Thyroid gland (tissue), 4 donors: ENCODE results near the gene ORC3. TPM values are rescaled to one million over a fixed set of nuclear protein-coding genes. Genes with fewer than 3 reads are reported as not detected.
A peak's percentile ranks its signal among the peaks of the same experiment; 100 is the strongest.
"Not testable (repeated sequence)": the region's sequence is repeated elsewhere in the genome, so short reads cannot be mapped to it uniquely, and the experiment has no call there.

Experiments
- DNase-seq, 2 donors: peaks; one replicate each; pipeline ENCODE4 v3.0.0-alpha.2; 2019
- H3K27ac ChIP-seq, 3 donors: fragments of 200-600 bp; sonication (generic); 1 replicate in 2 of 3; 2 replicates in 1 of 3; pipeline ENCODE4 v1.5.1; 2016 to 2019; ENCODE audit warnings: mild to moderate bottlenecking in 1 of 3, moderate library complexity in 1 of 3
- H3K27me3 ChIP-seq: fragments of 200-600 bp; sonication (generic); one replicate; pipeline ENCODE4 v1.5.1; 2019
- H3K36me3 ChIP-seq, 2 donors: fragments of 200-600 bp; sonication (generic); one replicate each; pipeline ENCODE4 v1.5.1; 2016 to 2019
- H3K4me1 ChIP-seq, 2 donors: fragments of 200-600 bp; sonication (generic); one replicate each; pipeline ENCODE4 v1.5.1; 2017 to 2019
- H3K4me3 ChIP-seq, 3 donors: fragments of 200-600 bp; sonication (generic); replicated peaks in 1 of 3; 1 replicate in 2 of 3; 2 replicates in 1 of 3; pipeline ENCODE4 v1.5.1; 2016; ENCODE audit warnings: mild to moderate bottlenecking in 1 of 3
- H3K9me3 ChIP-seq: fragments of 200-600 bp; sonication (generic); one replicate; pipeline ENCODE4 v1.5.1; 2017
- POLR2A ChIP-seq, 2 donors: fragments of 450-650 bp; IDR thresholded peaks; one replicate each; pipeline ENCODE4 v1.6.1; 2017; ENCODE audit warnings: antibody characterized with exemption in 2 of 2, mild to moderate bottlenecking in 2 of 2, moderate library complexity in 1 of 2
- WGBS, 2 donors: methylation state at CpG; one replicate each; pipeline ENCODE4 v1.1.5; 2017; 5-methylcytosine and 5-hydroxymethylcytosine counted together
- intact Hi-C: fragments of 100-400 bp; cut with DNase I; formaldehyde crosslinking; loops from one replicate; pipeline ENCODE4 v1.15.1; 2023
- total RNA-seq, 4 donors: library from RNA; depleted of rRNA; stranded (reverse); fragments of >200 nt; gene quantifications; one replicate each; pipeline ENCODE4 v1.2.3, GENCODE V29; 2016
- TF ChIP-seq, protein P1 (sequence below), 6 experiments: fragments of 200-600 bp in 3 of 6; fragments of 450-650 bp in 3 of 6; sonication (generic) in 3 of 6; IDR thresholded peaks; one replicate each; pipeline ENCODE4 v1.5.1; 2016 to 2019; ENCODE audit warnings: antibody characterized with exemption in 6 of 6, mild to moderate bottlenecking in 2 of 6, inconsistent platforms in 1 of 6, moderate library complexity in 1 of 6

ORC3 gene
- total RNA-seq, 4 donors from 2014 or later = 18.3 to 33.6 (median 23.7) TPM

DNA sequence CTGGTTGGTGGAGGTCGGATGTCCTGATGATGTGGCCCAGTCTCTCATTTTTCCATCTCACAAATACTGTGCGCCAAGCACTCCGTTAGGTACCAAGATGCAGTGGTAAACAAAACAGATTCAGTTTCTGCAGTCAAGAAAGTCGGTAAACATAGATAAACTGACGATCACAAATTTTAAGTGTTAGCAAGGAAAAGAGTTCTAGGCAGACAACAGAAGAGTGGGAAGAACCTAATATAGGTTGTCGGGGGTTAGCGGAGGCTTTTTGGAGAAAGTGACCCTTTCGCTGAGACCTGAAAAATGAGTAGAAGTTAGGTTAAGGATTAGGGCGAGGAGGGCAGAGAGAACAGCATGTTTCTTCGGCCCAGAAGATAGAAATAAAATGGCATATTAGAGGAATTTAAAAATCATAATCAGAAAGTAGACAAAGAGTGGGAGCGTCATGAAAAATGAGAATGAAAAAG, 514 bp downstream of the ORC3 start:
- intact Hi-C loops = no loop called here
- WGBS, 2 donors = 2% methylated on average over 11 of the region's 11 CpGs
- peaks cover 25 to 27% of the 10 kb centered on the region in 2 donors for H3K4me1 ChIP-seq

DNA sequence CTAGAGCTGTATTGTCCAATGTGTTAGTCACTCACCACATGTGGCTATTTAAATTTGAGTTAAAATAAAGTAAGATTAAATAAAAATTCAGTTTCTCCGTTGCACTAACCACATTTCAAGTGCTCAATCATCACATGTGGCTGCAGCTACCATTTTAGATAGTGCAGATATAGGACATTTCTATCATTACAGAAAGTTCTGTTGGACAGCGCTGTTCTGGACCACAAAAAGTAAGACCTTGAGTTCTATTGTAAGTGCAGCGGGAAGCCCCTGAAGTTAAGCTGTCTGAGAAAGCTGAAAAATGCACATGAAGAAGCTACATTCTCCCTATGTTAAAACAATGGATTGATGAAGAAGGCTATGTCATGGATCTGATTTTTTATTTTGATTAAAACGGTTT, 1.1 kb downstream of the ORC3 start:
- Histone ChIP-seq H3K27ac (no peak overlapping the region), H3K36me3 (no peaks in the 10 kb centered on the region), H3K4me3 (peak overlapping the region in 1 of 3 donors; percentile 83), H3K27me3 (no peaks in the 10 kb centered on the region), H3K9me3 (no peaks in the 10 kb centered on the region), H3K4me1 (peaks cover 25 to 27% of the 10 kb centered on the region in 2 donors)
- intact Hi-C loops = no loop called here
- DNase-seq = no peak
- no peak for TF ChIP-seq POLR2A (IDR thresholded peaks at IDR 0.05)
- TF ChIP-seq, protein P1, sequence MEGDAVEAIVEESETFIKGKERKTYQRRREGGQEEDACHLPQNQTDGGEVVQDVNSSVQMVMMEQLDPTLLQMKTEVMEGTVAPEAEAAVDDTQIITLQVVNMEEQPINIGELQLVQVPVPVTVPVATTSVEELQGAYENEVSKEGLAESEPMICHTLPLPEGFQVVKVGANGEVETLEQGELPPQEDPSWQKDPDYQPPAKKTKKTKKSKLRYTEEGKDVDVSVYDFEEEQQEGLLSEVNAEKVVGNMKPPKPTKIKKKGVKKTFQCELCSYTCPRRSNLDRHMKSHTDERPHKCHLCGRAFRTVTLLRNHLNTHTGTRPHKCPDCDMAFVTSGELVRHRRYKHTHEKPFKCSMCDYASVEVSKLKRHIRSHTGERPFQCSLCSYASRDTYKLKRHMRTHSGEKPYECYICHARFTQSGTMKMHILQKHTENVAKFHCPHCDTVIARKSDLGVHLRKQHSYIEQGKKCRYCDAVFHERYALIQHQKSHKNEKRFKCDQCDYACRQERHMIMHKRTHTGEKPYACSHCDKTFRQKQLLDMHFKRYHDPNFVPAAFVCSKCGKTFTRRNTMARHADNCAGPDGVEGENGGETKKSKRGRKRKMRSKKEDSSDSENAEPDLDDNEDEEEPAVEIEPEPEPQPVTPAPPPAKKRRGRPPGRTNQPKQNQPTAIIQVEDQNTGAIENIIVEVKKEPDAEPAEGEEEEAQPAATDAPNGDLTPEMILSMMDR (IDR thresholded peaks at IDR 0.05) = no peak
- WGBS, 2 donors = 65 to 70% methylated on average over 4 of the region's 4 CpGs

More for the DNA sequence above, 514 bp downstream of the ORC3 start:
- Histone ChIP-seq H3K27ac (peak overlapping the region in 1 of 3 donors; percentile 37), H3K4me3 (peak overlapping the region; percentile 38 to 83 (median 58)), H3K9me3 (no peaks in the 10 kb centered on the region), H3K27me3 (no peaks in the 10 kb centered on the region), H3K36me3 (no peaks in the 10 kb centered on the region)
- no peak for DNase-seq
- no peak for TF ChIP-seq POLR2A (IDR thresholded peaks at IDR 0.05)
- TF ChIP-seq, protein P1 (IDR thresholded peaks at IDR 0.05) = no peak

DNA sequence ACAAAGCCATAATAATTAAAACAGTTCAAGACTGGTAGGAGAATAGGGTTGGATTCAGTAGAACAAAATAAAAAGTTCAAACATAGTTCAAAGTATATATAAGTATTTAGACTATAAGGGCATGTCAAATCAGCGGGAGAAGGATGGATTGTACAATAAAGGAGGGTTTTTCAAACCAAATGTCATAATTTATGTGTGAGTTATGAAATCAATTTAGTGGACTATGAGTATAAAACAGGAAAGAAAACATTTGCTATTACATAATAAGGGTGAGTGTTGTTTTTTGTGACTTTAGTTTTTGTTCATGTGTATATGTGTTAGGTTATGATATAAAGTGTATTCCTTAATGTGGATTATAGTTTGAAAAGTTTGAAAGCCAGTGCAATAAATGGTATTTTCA, 10.6 kb downstream of the ORC3 start:
- intact Hi-C loops = no loop called here
- 93 to 99% methylated on average over 1 of the region's 1 CpG for WGBS, 2 donors
- Histone ChIP-seq H3K27ac (no peak overlapping the region), H3K4me3 (no peak overlapping the region), H3K36me3 (no peaks in the 10 kb centered on the region), H3K27me3 (no peaks in the 10 kb centered on the region), H3K4me1 (no peaks in the 10 kb centered on the region), H3K9me3 (no peaks in the 10 kb centered on the region)
- no peak for DNase-seq
- TF ChIP-seq POLR2A (IDR thresholded peaks at IDR 0.05) = no peak
- TF ChIP-seq, protein P1 (IDR thresholded peaks at IDR 0.05) = no peak

DNA sequence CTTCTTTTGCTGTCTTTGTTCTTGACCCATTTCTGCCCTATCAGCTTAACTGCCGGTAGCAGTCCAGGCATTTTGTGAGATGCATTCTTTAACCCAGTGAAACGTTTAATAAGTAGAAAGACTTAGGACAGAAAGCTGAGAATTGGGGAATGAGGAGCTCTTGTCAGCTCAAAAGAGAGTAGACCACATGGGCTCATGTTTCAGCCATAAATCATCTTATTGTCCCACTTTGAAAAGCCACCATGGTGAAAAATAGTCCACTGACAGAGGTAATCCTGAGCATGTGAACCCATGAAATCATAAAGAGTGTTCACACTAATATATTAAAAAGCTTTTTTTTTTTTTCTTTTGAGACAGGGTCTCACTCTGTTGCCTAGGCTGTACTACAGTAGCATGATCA, 16.3 kb downstream of the ORC3 start:
- DNase-seq = no peak
- H3K27me3 ChIP-seq = no peaks in the 10 kb centered on the region
- peaks cover 0 to 8% of the 10 kb centered on the region in 2 donors for H3K36me3 ChIP-seq
- H3K27ac ChIP-seq = no peak overlapping the region
- no peaks in the 10 kb centered on the region for H3K4me1 ChIP-seq
- no peak overlapping the region for H3K4me3 ChIP-seq
- TF ChIP-seq, protein P1 (IDR thresholded peaks at IDR 0.05) = no peak
- TF ChIP-seq POLR2A (IDR thresholded peaks at IDR 0.05) = no peak
- H3K9me3 ChIP-seq = no peaks in the 10 kb centered on the region
- intact Hi-C loops = no loop called here
- 85 to 88% methylated on average over 2 of the region's 2 CpGs for WGBS, 2 donors

DNA sequence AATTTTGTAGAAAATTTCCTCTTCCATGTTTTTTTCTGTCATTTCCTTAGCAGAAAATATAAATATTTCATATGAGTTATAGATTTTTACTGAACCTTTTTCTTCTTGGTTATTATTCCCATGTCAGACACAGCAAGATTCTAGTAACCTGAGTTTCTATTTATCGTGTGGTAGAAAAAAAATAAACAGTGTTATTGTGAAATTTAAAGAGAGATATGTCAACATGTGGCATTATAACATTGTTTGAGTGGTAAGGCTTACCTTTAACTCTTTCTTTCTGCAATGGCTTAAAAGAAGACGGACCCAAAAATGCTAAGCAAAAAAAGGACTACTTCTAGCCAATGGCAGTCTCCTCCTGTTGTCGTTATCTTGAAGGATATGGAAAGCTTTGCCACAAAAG, 18.9 kb downstream of the ORC3 start:
- TF ChIP-seq, protein P1 (IDR thresholded peaks at IDR 0.05) = no peak
- TF ChIP-seq POLR2A (IDR thresholded peaks at IDR 0.05) = no peak
- Histone ChIP-seq H3K36me3 (peaks cover 0 to 12% of the 10 kb centered on the region in 2 donors), H3K4me1 (no peaks in the 10 kb centered on the region), H3K27ac (no peak overlapping the region), H3K9me3 (no peaks in the 10 kb centered on the region), H3K27me3 (no peaks in the 10 kb centered on the region), H3K4me3 (no peak overlapping the region)
- no peak for DNase-seq
- WGBS, 2 donors = 82 to 97% methylated on average over 3 of the region's 3 CpGs
- intact Hi-C loops = no loop called here

DNA sequence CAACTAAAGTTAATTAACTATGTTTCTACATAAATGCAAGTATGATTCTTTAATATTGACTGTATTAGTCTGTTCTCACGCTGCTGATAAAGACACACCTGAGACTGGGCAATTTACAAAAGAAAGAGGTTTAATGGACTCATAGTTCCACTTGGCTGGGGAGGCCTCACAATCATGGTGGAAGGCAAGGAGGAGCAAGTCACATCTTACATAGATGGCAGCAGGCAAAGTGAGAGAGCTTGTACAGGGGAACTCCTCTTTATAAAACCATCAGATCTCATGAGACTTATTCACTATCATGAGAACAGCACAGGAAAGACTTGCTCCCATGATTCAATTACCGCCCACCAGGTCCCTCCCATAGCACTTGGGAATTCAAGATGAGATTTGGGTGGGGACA, 23.1 kb downstream of the ORC3 start:
- DNase-seq, intact Hi-C loops: not testable (repeated sequence)
- WGBS, 2 donors = 96 to 100% methylated on average over 2 of the region's 2 CpGs

More for the DNA sequence above, 23.1 kb downstream of the ORC3 start:
- H3K9me3 ChIP-seq, H3K4me1 ChIP-seq, H3K4me3 ChIP-seq, H3K36me3 ChIP-seq, H3K27ac ChIP-seq, H3K27me3 ChIP-seq: not testable (repeated sequence)
